IPS DF 19.7 (cell line): ENCODE measurements around the gene KLK12.

ENCODE experiments used
- DNase-seq: peaks from one replicate; pipeline ENCODE4 v3.0.0-alpha.2; 2013; ENCODE audit warnings: low read depth, low spot score

The KLK12 gene

GRCh38 chr19:50981587-50982146 lies 53.1 kb downstream of the KLK12 start:
- DNase-seq, result no peak

- no peak for DNase-seq
These were observed 54.6 kb downstream of the KLK12 start for GRCh38 chr19:50980208-50980607.

GRCh38 chr19:50979758-50980157 lies 55.0 kb downstream of the KLK12 start:
- no peak for DNase-seq
